Measurements from ENCODE around the gene MBD4.
"Not testable (repeated sequence)": the region's sequence is repeated elsewhere in the genome, so short reads cannot be mapped to it uniquely, and the experiment has no call there.

The MBD4 gene

GRCh38 chr3:129428376-129429079 lies 11.2 kb downstream of the MBD4 start, which contains the start of gene EFCAB12:
Gene EFCAB12, minus strand, starts transcription at chr3:129428636. Its CDS starts 148 bp downstream, at chr3:129428488.
- peak; percentile 90 for DNase-seq

- DNase-seq, result no peak
Observed at GRCh38 chr3:129428007-129428375, 11.8 kb downstream of the MBD4 start.

- no peak for DNase-seq
Observed at GRCh38 chr3:129425619-129426018, 14.1 kb downstream of the MBD4 start.

- no peak for DNase-seq
Observed at GRCh38 chr3:129425213-129425612, 14.5 kb downstream of the MBD4 start.

- no peak for DNase-seq
Observed at GRCh38 chr3:129424185-129424841, 15.4 kb downstream of the MBD4 start.

GRCh38 chr3:129422897-129423296 lies 16.9 kb downstream of the MBD4 start:
- DNase-seq, result no peak

- DNase-seq, result no peak
Observed at GRCh38 chr3:129421988-129422745, 17.6 kb downstream of the MBD4 start.

GRCh38 chr3:129421236-129421883 lies 18.4 kb downstream of the MBD4 start:
- no peak for DNase-seq

GRCh38 chr3:129419476-129419875 lies 20.3 kb downstream of the MBD4 start:
- DNase-seq, result no peak

- no peak for DNase-seq
Observed at GRCh38 chr3:129418041-129418973, 21.4 kb downstream of the MBD4 start.

- no peak for DNase-seq
Observed at GRCh38 chr3:129417326-129417725, 22.4 kb downstream of the MBD4 start.

GRCh38 chr3:129416415-129416814 lies 23.3 kb downstream of the MBD4 start:
- no peak for DNase-seq

- no peak for DNase-seq
Observed at GRCh38 chr3:129415830-129416229, 23.9 kb downstream of the MBD4 start.

GRCh38 chr3:129415378-129415777 lies 24.4 kb downstream of the MBD4 start:
- no peak for DNase-seq

- no peak for DNase-seq
Observed at GRCh38 chr3:129413687-129414506, 25.9 kb downstream of the MBD4 start.

GRCh38 chr3:129413238-129413637 lies 26.5 kb downstream of the MBD4 start:
- DNase-seq, result not testable (repeated sequence)

GRCh38 chr3:129412542-129413198 lies 27.1 kb downstream of the MBD4 start:
- no peak for DNase-seq

GRCh38 chr3:129410971-129411370 lies 28.8 kb downstream of the MBD4 start:
- no peak for DNase-seq

GRCh38 chr3:129409541-129409940 lies 30.2 kb downstream of the MBD4 start:
- no peak for DNase-seq

GRCh38 chr3:129404610-129405009 lies 35.1 kb downstream of the MBD4 start:
- no peak for DNase-seq

GRCh38 chr3:129404130-129404529 lies 35.6 kb downstream of the MBD4 start:
- no peak for DNase-seq
